AG04450 (cell line): ENCODE data around the gene XXYLT1. TPM values are rescaled to one million over a fixed set of nuclear protein-coding genes. Genes with fewer than 3 reads are reported as not detected.

Experiments
- CTCF ChIA-PET: fragments of 300-600, 350-600 bp; formaldehyde crosslinking; extraction: SDS; loops from one replicate; lab custom pipeline; 2022; ENCODE audit warnings: antibody characterized with exemption, inconsistent platforms; lab: Charles Lee
- POLR2A ChIA-PET: fragments of 350-600 bp; formaldehyde crosslinking; extraction: SDS; loops from one replicate; lab custom pipeline; 2021; ENCODE audit warnings: antibody characterized with exemption, inconsistent platforms; lab: Yijun Ruan, JAX
- DNase-seq: peaks from one replicate; pipeline ENCODE4 v3.0.0-alpha.2; 2011; ENCODE audit warnings: low read depth, low spot score
- H3K27ac ChIP-seq: one replicate; pipeline ENCODE4 v1.5.1; 2012; ENCODE audit warnings: low read depth, low read length, control low read depth
- H3K27me3 ChIP-seq: one replicate; pipeline ENCODE4 v1.6.0; 2012; ENCODE audit warnings: low read length; ENCODE audit not compliant: control insufficient read depth, insufficient read depth
- H3K4me3 ChIP-seq: 2 replicates; pipeline ENCODE4 v1.5.1; 2011; ENCODE audit warnings: mild to moderate bottlenecking, low read depth, low read length, control low read depth
- H3K9me3 ChIP-seq: 2 replicates; pipeline ENCODE4 v1.5.1; 2012; ENCODE audit warnings: low read length; ENCODE audit not compliant: control insufficient read depth, insufficient read depth
- CTCF ChIP-seq: IDR thresholded peaks from 2 replicates; pipeline ENCODE4 v1.5.1; 2011; ENCODE audit warnings: low read depth, low read length, control low read depth, inconsistent platforms
- polyA plus RNA-seq: library from polyadenylated mRNA; depleted of rRNA; stranded (reverse); fragments of >200 nt; gene quantifications from 2 replicates; pipeline ENCODE4 v1.2.3, GENCODE V29; 2011

Gene XXYLT1
- polyA plus RNA-seq, 1 experiment = 16.5 TPM

DNA sequence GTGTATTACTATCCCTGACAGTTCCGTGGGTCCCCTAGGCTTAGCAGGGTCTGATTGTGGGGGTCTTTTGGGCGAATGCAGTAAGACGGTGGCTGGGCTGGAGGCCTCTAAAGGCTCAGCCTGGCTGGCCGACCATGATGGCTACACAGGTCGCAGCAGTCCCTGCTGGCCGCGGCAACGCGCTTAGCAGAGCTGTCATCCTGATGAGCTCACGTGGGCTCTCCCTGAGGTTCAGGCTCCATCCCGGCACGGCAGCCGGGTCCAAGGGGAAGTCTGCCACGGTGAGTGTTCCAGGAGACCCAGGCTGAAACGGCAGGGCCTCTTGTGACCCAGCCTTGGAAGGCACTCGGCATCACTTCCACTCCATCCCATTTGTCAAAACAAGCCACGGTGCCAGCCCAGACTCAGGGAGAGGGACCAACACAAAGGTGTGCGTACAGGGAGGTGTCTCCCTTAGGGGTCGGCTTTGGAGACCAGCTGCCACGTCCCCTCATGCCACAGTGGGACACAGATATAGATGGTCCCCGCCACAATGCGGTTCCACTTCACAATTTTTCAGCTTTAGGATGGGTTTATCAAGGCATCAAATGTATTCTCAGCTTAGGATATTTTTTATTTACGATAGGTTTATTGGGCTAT is 101.8 kb downstream of the XXYLT1 start:
- ChIA-PET CTCF (interaction anchor here (1.2 kb wide), 1 partner anchor 486 kb away, joined by 5 read pairs; no protein-coding TSS in a partner anchor), POLR2A (no interaction called here)
- TF ChIP-seq CTCF = no peak
- H3K4me3 ChIP-seq = no peak overlapping the region
- no peaks in the 10 kb centered on the region for H3K9me3 ChIP-seq
- H3K27me3 ChIP-seq = no peaks in the 10 kb centered on the region
- DNase-seq = no peak
- H3K27ac ChIP-seq = no peak overlapping the region

DNA sequence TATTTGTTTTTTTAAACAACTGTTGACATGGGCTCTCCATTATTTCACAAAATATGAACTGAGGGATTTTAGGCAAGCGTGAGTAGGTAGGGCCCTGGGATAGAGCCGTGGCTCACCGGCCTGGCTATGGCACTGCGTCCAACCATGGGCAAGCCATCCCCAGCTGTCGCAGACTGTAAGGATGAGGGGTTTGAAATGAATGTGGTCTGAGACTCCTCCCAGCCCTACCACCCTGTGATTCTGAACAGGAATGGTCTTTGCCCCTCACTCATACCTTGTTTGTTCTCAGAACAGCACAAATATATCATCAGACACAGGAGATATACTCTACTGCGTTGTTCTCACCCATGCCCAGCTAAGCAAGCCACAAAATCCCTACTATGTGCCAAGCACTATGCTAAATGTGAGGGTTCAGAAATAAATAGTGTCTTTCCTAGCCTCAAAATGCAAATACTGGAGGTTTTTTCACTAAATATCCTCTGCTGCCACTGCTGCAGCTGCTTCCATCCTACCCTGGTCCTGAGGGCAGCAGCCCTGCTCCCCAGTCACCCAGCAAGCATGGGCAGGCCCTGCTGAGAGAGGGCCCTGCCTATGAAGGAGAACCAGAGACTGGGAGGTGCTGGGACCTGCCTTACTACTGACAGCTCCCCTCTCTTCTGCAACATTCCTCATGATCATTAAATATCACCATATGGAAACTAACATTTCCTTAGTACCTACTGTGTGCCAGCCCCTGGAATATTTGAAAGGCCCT is 102.8 kb downstream of the XXYLT1 start:
- no peak for DNase-seq
- Histone ChIP-seq H3K4me3 (no peak overlapping the region), H3K9me3 (no peaks in the 10 kb centered on the region), H3K27me3 (no peaks in the 10 kb centered on the region), H3K27ac (no peak overlapping the region)
- ChIA-PET CTCF (no interaction called here), POLR2A (no interaction called here)
- TF ChIP-seq CTCF = no peak

GRCh38 chr3:195165790-195166189 is 105.2 kb downstream of the XXYLT1 start:
- H3K27ac ChIP-seq = no peak overlapping the region
- no peak for TF ChIP-seq CTCF
- DNase-seq = no peak
- CTCF ChIA-PET = no interaction called here
- POLR2A ChIA-PET = no interaction called here
- no peaks in the 10 kb centered on the region for H3K9me3 ChIP-seq
- H3K4me3 ChIP-seq = no peak overlapping the region
- H3K27me3 ChIP-seq = no peaks in the 10 kb centered on the region

DNA sequence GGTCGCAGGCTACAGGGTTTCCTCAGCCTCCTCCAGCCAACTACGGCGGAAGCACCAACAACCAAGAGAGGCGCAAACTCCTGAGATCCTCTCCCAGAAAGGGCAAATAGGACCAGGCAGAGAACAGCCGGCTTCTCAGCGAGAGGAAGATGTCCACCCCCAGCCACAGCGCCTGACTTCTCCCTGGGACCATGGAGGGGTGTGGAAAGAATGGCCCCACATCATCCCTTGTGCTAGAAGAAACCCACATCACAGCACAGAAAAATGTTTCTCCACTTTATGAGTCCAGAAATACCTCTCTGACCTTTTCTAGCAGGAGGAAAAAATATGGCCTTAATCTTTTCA is 105.7 kb downstream of the XXYLT1 start:
- Histone ChIP-seq H3K27ac (no peak overlapping the region), H3K9me3 (no peaks in the 10 kb centered on the region), H3K4me3 (no peak overlapping the region), H3K27me3 (no peaks in the 10 kb centered on the region)
- TF ChIP-seq CTCF = no peak
- ChIA-PET POLR2A (no interaction called here), CTCF (no interaction called here)
- no peak for DNase-seq

GRCh38 chr3:195164573-195165264 is 106.2 kb downstream of the XXYLT1 start:
- TF ChIP-seq CTCF = no peak
- POLR2A ChIA-PET = no interaction called here

More at GRCh38 chr3:195164573-195165264, 106.2 kb downstream of the XXYLT1 start:
- H3K27me3 ChIP-seq = no peaks in the 10 kb centered on the region
- H3K27ac ChIP-seq = no peak overlapping the region
- no peak for DNase-seq
- CTCF ChIA-PET = no interaction called here
- H3K4me3 ChIP-seq = no peak overlapping the region
- H3K9me3 ChIP-seq = no peaks in the 10 kb centered on the region
